Fibroblast of pulmonary artery (primary cell): ENCODE measurements around the gene CD160.
"Not testable (repeated sequence)": the region's sequence is repeated elsewhere in the genome, so short reads cannot be mapped to it uniquely, and the experiment has no call there.

Source experiments
- DNase-seq: peaks from one replicate; pipeline ENCODE4 v3.0.0-alpha.2; 2010; ENCODE audit warnings: low read depth
- H3K4me3 ChIP-seq: replicated peaks from 2 replicates; pipeline ENCODE4 v1.5.1; 2011; ENCODE audit warnings: low read depth, mild to moderate bottlenecking, control low read depth, low read length, moderate library complexity
- CTCF ChIP-seq: IDR thresholded peaks from 2 replicates; pipeline ENCODE4 v1.5.1; 2011; ENCODE audit warnings: mild to moderate bottlenecking, control low read depth, low read length, inconsistent platforms; ENCODE audit errors: missing control alignments

CD160 gene

GRCh38 chr1:145719230-145720079, at the start of gene CD160:
Gene CD160, plus strand, starts transcription at chr1:145719499. Its CDS starts 8,829 bp downstream, at chr1:145728328.
- TF ChIP-seq CTCF: no peak
- no peak within 1 kb of the TSS for H3K4me3 ChIP-seq
- DNase-seq: no peak

- not testable (repeated sequence) for H3K4me3 ChIP-seq, DNase-seq
These were observed 48.1 kb upstream of the CD160 start for GRCh38 chr1:145670995-145671745.

- not testable (repeated sequence) for H3K4me3 ChIP-seq, DNase-seq
These were observed 46.1 kb upstream of the CD160 start for GRCh38 chr1:145673217-145673616.

GRCh38 chr1:145684858-145685257, 34.4 kb upstream of the CD160 start:
- DNase-seq, H3K4me3 ChIP-seq: not testable (repeated sequence)

- not testable (repeated sequence) for H3K4me3 ChIP-seq, DNase-seq
These were observed 33.2 kb upstream of the CD160 start for GRCh38 chr1:145686078-145686477.

GRCh38 chr1:145688328-145688727, 31.0 kb upstream of the CD160 start:
- TF ChIP-seq CTCF: no peak
- no peak overlapping the region for H3K4me3 ChIP-seq
- DNase-seq: no peak

GRCh38 chr1:145688924-145689323, 30.4 kb upstream of the CD160 start:
- DNase-seq: no peak
- no peak overlapping the region for H3K4me3 ChIP-seq
- TF ChIP-seq CTCF: no peak

- DNase-seq: no peak
- TF ChIP-seq CTCF: no peak
- H3K4me3 ChIP-seq: no peak overlapping the region
These were observed 29.4 kb upstream of the CD160 start for GRCh38 chr1:145689922-145690321.
